ENCODE results near the gene CELF4.
A peak's percentile ranks its signal among the peaks of the same experiment; 100 is the strongest.

Gene CELF4

DNA sequence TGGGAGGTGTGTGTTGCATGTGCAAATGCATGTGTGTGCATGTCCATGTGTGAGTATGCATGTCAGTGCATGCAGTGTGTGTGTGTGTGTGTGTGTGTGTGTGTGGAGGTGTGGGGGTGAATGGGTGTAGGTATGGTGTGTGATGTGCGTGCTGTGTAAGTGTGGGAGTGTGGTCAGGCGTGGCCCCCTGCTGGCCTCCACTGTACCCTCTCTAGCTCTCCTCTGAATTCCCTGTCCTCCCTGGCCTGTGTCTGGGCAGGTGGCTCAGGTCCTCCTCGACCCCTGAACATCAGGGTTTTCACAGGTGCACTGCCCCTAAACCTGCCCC is 230.2 kb downstream of the CELF4 start:
- DNase-seq: no peak

DNA sequence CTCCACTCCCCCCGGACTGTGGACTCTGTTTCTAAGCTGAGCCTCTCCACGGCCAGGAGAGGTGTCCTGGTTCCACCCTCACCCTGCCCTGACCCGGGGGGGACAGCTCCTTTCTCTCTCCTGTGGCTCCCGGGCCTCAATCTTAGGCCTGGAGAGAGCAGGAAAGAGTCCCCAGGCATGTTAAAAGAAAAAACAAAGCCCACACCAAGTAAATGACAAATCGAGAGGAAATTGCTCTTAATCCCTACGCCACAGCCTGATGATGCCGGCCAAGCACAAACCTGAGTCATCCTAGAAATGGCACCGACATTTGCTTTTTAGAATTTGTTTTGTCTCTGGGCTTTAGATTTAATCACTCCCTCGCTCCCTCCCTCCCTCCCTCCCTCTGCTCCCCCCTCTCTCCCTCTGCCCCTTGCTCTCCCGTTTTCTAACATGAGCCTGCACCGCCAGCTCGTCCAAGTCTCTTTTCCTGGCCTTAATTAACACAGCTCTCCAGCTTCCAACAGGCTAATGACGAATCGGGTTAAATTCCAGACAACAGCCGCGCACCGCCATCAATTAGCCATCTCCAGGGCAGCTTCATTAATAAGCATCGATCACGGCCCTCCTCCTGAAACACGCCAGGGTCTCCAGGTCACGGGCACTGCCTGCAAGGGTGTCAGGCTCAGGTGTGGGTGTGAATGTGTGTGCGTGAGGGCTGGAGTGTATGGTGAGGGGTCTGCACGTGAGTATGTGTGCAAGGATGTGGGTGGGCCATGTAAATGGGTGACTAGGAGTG is 230.8 kb downstream of the CELF4 start:
- DNase-seq: no peak

- no peak for DNase-seq
Observed at GRCh38 chr18:37332628-37333420, 232.8 kb downstream of the CELF4 start.

DNA sequence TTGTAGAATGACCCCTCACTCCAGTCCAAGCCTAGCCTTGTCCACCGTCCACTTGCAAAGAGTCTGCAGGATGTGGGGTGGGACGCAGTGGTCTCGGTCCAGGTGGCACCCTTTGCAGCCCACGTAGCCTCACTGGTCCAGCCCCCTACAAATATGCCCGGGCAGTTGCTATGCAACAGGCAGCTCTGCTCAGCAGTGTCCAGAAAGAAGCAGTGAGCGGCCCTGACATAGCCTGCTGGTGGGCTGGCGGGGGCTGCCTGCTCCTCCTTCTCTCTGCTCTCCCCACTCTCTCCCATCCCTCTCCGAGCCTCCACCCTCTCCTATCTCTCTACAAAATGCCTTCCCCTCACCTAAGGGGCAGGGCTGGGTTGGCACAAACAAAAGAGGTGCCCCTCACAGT is 233.4 kb downstream of the CELF4 start:
- DNase-seq: no peak

DNA sequence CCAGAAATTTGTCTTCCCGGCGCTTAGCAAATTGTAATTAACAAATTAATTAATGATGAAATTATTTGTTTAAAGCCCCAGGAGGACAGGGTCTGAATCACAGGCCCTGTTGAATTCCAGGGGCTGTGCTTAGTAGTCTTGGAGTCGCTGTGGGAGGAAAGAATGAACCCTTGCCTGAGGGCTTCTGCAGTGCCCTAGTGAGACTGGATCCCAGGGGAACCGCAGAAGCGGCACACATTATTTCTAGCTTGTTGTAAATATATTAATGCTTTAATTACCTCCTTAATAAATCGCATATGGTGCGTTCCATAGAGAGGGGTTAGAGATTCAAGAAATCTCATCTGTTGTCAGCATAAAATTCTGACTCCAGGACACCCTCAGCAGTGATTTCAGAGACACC is 235.4 kb downstream of the CELF4 start:
- DNase-seq: no peak

- DNase-seq: no peak
Observed at GRCh38 chr18:37328946-37329719, 236.5 kb downstream of the CELF4 start.

DNA sequence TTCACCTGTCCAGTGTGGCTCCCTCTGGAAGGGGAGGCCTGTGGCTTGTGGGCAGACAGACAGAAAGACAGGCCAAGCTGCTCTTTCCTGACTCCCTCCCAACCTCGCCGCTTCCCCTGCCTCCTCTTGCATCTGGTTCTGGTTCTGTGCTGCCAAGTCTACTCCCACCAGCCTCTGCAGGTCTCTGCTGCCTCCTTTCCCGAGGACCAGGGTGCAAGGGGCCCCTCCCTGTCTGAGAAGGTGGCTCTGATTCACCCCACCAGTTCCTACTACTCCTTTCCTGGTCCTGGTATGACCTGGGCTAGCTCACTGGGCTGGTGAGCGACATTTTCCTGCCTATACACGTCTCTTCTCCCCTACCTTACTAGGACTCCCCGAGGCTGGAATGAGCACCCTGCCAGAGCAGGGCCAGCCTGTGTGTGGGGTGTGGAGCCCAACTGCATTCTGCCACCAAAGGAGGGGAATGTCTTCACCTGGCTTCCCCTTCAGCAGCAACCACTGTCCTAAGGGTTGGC is 238.5 kb downstream of the CELF4 start:
- no peak for DNase-seq

DNA sequence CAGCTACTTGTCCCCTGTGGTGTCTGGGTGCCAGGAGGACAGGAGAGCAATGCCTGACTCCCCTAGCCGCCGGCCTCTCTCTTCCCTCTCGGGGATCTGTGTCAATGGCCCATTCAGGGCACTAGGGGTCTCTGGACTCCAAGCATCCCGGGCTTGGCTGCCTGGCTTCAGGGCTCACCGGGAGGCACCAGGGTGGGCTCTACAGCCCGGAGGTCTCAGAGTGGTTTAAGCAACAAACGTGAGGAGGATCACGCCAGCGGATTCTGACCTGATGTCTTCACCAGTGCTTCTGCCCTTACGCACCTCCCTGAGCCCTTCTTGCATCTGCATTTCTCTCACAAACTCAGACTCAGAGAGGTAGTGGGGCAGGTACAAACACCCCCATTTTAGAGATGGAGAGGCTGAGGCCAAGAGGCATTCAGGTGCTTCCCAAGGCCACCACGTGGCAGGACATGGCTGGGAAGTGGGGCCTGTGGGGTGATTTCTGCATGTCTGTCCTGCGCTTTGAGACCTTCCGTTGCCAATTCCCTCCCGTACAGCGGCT is 243.0 kb downstream of the CELF4 start:
- DNase-seq: peak; percentile 59

GRCh38 chr18:37321582-37322491 is 243.8 kb downstream of the CELF4 start:
- no peak for DNase-seq

GRCh38 chr18:37320317-37320716 is 245.3 kb downstream of the CELF4 start:
- DNase-seq: no peak

DNA sequence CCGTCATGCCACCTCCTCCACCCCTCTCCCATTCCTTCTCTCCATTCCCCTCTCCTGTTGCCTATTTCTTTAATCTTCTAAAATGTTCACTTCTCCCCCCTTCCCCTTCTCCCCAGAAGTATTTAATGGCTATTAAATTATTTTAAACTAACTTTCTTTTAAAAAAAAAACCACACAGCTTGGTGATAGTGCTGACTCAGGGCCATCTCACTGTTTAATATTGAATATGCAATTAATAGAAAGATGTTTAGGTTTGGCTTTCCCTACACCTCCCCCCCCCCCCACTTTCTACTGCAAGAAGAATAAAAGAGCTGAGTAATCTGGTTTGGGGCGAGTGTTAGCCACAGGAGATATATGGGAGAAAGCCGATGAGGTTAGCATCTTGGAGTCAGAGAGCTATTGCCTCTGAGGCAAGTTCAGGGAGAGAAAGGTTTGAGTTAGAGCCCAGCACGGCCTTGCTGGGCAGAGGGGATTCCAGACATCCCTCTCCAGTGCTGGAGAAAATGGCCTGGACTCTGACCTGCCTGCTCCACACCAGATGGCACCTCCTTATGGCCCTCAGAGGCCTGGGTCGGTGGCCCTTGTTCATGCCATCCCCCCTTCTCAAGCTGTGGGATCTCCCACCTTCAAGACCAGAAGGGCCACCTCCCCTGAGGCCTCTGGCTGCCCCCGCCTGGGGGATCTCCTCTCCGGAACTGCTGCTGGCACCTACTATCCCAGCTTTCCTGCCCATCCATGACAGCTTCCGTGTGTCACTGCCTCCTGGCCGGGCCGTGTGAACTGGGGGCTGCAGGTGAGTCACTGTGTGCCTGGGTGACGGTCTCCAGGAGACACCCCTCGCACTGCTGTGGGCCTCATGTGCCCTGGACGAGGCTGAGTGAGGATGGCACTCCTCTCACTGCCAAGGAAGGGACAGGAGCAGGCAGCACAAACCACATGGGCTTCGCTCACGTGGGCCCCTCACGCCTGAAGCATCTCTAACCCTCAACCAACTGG is 246.9 kb downstream of the CELF4 start:
- DNase-seq: no peak

GRCh38 chr18:37317486-37317885 is 248.1 kb downstream of the CELF4 start:
- DNase-seq: no peak

GRCh38 chr18:37316468-37316867 is 249.1 kb downstream of the CELF4 start:
- DNase-seq: no peak

DNA sequence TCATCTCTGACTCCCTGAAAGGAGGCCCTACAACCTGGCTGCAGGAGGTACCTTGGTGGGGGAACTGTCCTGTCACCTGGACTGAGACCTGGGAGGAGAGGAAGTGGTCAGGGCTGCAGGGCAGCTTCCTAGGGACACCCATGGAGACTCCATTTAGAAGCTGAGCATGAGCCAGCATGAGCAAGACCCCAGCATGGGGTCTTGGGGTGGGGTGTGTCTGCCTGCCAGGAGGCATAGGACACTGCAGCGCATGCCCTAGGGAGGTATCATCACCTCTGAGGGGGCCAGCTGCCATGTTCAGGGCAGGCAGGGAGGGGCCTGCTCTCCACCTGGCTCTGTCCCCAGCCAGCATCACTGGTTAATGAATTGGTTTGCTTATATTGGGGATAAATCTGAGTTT is 249.7 kb downstream of the CELF4 start:
- no peak for DNase-seq

- no peak for DNase-seq
Observed at GRCh38 chr18:37314534-37314933, 251.1 kb downstream of the CELF4 start.

GRCh38 chr18:37313624-37314023 is 252.0 kb downstream of the CELF4 start:
- DNase-seq: no peak

GRCh38 chr18:37309861-37310260 is 255.7 kb downstream of the CELF4 start:
- DNase-seq: no peak

- no peak for DNase-seq
Observed at GRCh38 chr18:37309059-37309458, 256.5 kb downstream of the CELF4 start.

DNA sequence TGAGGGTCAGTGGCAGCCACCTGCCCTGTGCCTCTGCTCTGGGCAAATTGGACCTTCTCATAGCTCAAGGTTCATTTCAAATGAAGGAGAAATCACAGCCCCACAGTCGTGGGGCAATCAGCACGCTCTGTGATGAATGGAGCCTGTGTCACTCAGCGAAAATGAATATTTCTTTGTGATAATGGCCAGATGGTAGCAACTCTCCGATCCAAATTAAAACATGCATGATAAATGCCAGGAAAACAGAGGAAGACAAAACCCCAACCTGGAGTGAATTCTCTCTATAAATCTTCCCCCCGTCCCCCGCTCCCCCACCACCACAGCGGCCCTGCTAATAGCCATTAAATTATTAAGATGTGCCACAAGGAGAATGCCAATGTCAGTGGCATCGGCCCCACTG is 258.4 kb downstream of the CELF4 start:
- no peak for DNase-seq

- DNase-seq: no peak
Observed at GRCh38 chr18:37306432-37306831, 259.2 kb downstream of the CELF4 start.

- no peak for DNase-seq
Observed at GRCh38 chr18:37305066-37305465, 260.5 kb downstream of the CELF4 start.

Data from right forelimb (tissue), 1 donor.